HEK293 (cell line): ENCODE measurements around the gene JOSD1.

Experiments used
- CTCF ChIA-PET: fragments of 350-600 bp; formaldehyde crosslinking; extraction: SDS; loops from one replicate; lab custom pipeline; 2021; ENCODE audit warnings: antibody characterized with exemption; lab: Yijun Ruan, JAX
- POLR2A ChIA-PET: fragments of 300-600 bp; formaldehyde crosslinking; extraction: SDS; loops from one replicate; lab custom pipeline; 2020; ENCODE audit warnings: antibody characterized with exemption, inconsistent platforms; lab: Yijun Ruan, JAX
- H3K27ac ChIP-seq: fragments of 200-500 bp; sonication (Bioruptor generic); 2 replicates; pipeline ENCODE4 v1.5.1; 2014; ENCODE audit warnings: low read depth, low read length, control low read depth, inconsistent platforms; ENCODE audit errors: extremely low read depth
- H3K36me3 ChIP-seq, 2 experiments: fragments of 200-500 bp in 1 of 2; sonication (Bioruptor generic) in 1 of 2; 1 replicate in 1 of 2; 2 replicates in 1 of 2; pipeline ENCODE4 v1.5.1; 2014 to 2017; ENCODE audit warnings: inconsistent platforms in 2 of 2, low read length in 2 of 2; ENCODE audit not compliant: control insufficient read depth in 2 of 2, insufficient read depth in 1 of 2
- H3K4me1 ChIP-seq: fragments of 200-500 bp; sonication (Bioruptor generic); 2 replicates; pipeline ENCODE4 v1.5.1; 2014; ENCODE audit warnings: mild to moderate bottlenecking, low read length, inconsistent platforms; ENCODE audit not compliant: control insufficient read depth, insufficient read depth
- H3K4me3 ChIP-seq: 2 replicates; pipeline ENCODE4 v1.5.1; 2011; ENCODE audit warnings: low read depth, mild to moderate bottlenecking, control low read depth, low read length, moderate library complexity
- H3K9me3 ChIP-seq: fragments of 200-500 bp; sonication (Bioruptor generic); 2 replicates; pipeline ENCODE4 v1.5.1; 2014; ENCODE audit warnings: low read depth, low read length, inconsistent platforms; ENCODE audit not compliant: control insufficient read depth, insufficient read depth
- CTCF ChIP-seq: fragments of 450-650 bp; formaldehyde crosslinking; IDR thresholded peaks from 2 replicates; pipeline ENCODE4 v1.5.1; 2016; ENCODE audit warnings: missing biosample characterization, missing genetic modification characterization
- GLIS1 ChIP-seq: fragments of 450-650 bp; formaldehyde crosslinking; IDR thresholded peaks from 2 replicates; pipeline ENCODE4 v1.5.1; 2016; ENCODE audit warnings: missing biosample characterization, missing genetic modification characterization
- HIC1 ChIP-seq: fragments of 450-650 bp; formaldehyde crosslinking; IDR thresholded peaks from 2 replicates; pipeline ENCODE4 v1.5.1; 2016; ENCODE audit warnings: missing biosample characterization, missing genetic modification characterization
- HOXD13 ChIP-seq: sonication (generic); formaldehyde crosslinking; IDR thresholded peaks from 2 replicates; pipeline ENCODE4 v1.8.0; 2022; ENCODE audit warnings: missing genetic modification reagents, borderline replicate concordance
- KLF8 ChIP-seq: fragments of 450-650 bp; formaldehyde crosslinking; IDR thresholded peaks from 2 replicates; pipeline ENCODE4 v1.5.1; 2016; ENCODE audit warnings: missing biosample characterization, missing genetic modification characterization
- SCRT1 ChIP-seq: fragments of 450-650 bp; formaldehyde crosslinking; IDR thresholded peaks from 2 replicates; pipeline ENCODE4 v1.5.1; 2016; ENCODE audit warnings: missing biosample characterization, missing genetic modification characterization, borderline replicate concordance
- SCRT2 ChIP-seq: fragments of 450-650 bp; formaldehyde crosslinking; IDR thresholded peaks from 2 replicates; pipeline ENCODE4 v1.5.1; 2016; ENCODE audit warnings: missing biosample characterization, missing genetic modification characterization
- SP2 ChIP-seq: fragments of 450-650 bp; formaldehyde crosslinking; IDR thresholded peaks from 2 replicates; pipeline ENCODE4 v1.5.1; 2016; ENCODE audit warnings: missing biosample characterization, missing genetic modification characterization
- ZBTB17 ChIP-seq: fragments of 450-650 bp; formaldehyde crosslinking; IDR thresholded peaks from 2 replicates; pipeline ENCODE4 v1.5.1; 2016; ENCODE audit warnings: missing biosample characterization, missing genetic modification characterization
- ZBTB8A ChIP-seq: fragments of 450-650 bp; formaldehyde crosslinking; IDR thresholded peaks from 2 replicates; pipeline ENCODE4 v1.5.1; 2016; ENCODE audit warnings: missing biosample characterization, missing genetic modification characterization
- ZIC2 ChIP-seq: fragments of 450-650 bp; formaldehyde crosslinking; IDR thresholded peaks from 2 replicates; pipeline ENCODE4 v1.5.1; 2016; ENCODE audit warnings: missing biosample characterization, missing genetic modification characterization
- ZNF214 ChIP-seq: fragments of 450-650 bp; formaldehyde crosslinking; IDR thresholded peaks from 2 replicates; pipeline ENCODE4 v1.5.1; 2017; ENCODE audit warnings: missing biosample characterization, mild to moderate bottlenecking, missing genetic modification characterization, borderline replicate concordance
- ZNF433 ChIP-seq: fragments of 450-650 bp; formaldehyde crosslinking; IDR thresholded peaks from 2 replicates; pipeline ENCODE4 v1.5.1; 2016; ENCODE audit warnings: missing biosample characterization, missing genetic modification characterization, low read depth
- ZNF521 ChIP-seq: fragments of 450-650 bp; formaldehyde crosslinking; IDR thresholded peaks from 2 replicates; pipeline ENCODE4 v1.5.1; 2017; ENCODE audit warnings: missing biosample characterization, mild to moderate bottlenecking, missing genetic modification characterization
- ZNF600 ChIP-seq: fragments of 450-650 bp; formaldehyde crosslinking; IDR thresholded peaks from 2 replicates; pipeline ENCODE4 v1.5.1; 2016; ENCODE audit warnings: missing biosample characterization, missing genetic modification characterization
- ZNF626 ChIP-seq: fragments of 450-650 bp; sonication (Bioruptor Pico); formaldehyde crosslinking; IDR thresholded peaks from 2 replicates; pipeline ENCODE4 v1.5.1; 2018; ENCODE audit warnings: missing biosample characterization, missing genetic modification characterization, inconsistent platforms
- ZNF654 ChIP-seq: fragments of 450-650 bp; formaldehyde crosslinking; IDR thresholded peaks from 2 replicates; pipeline ENCODE4 v1.5.1; 2016; ENCODE audit warnings: low read depth, missing biosample characterization, missing genetic modification characterization

Gene JOSD1

GRCh38 chr22:38733724-38734381 is 33.1 kb upstream of the JOSD1 start:
- Histone ChIP-seq H3K36me3 (peaks cover 17 to 96% of the 10 kb centered on the region in 2 experiments; a peak in 2 of 3 replicates), H3K4me1 (no peaks in the 10 kb centered on the region), H3K4me3 (no peak overlapping the region), H3K27ac (peak overlapping the region; percentile 53; the same call in 1 of the 2 replicates), H3K9me3 (no peaks in the 10 kb centered on the region)
- ChIA-PET CTCF (interaction anchor here (0.6 to 3.8 kb wide), 15 partner anchors 9 to 682 kb away, joined by 3 to 39 read pairs (median 4); no protein-coding TSS in a partner anchor), POLR2A (interaction anchor here (0.8 to 3.0 kb wide), 5 partner anchors 9 to 117 kb away, joined by 3 to 23 read pairs (median 4); partner anchors contain the start of gene GTPBP1)
- no peak for TF ChIP-seq ZNF521 (tag by site-specific recombination)
- peak; percentile 40; the same call in 1 of the 2 replicates for TF ChIP-seq HIC1 (tag by site-specific recombination)
- TF ChIP-seq ZNF626 (tag by site-specific recombination) = no peak
- no peak for TF ChIP-seq SP2 (tag by site-specific recombination)
- no peak for TF ChIP-seq ZNF433 (tag by site-specific recombination)

GRCh38 chr22:38733329-38733723 is 32.6 kb upstream of the JOSD1 start:
- Histone ChIP-seq H3K36me3 (peaks cover 12 to 96% of the 10 kb centered on the region in 2 experiments; a peak in 2 of 3 replicates), H3K4me3 (no peak overlapping the region), H3K9me3 (no peaks in the 10 kb centered on the region), H3K4me1 (no peaks in the 10 kb centered on the region), H3K27ac (no peak overlapping the region)
- ChIA-PET CTCF (interaction anchor here (0.6 to 3.8 kb wide), 17 partner anchors 8 to 749 kb away, joined by 3 to 39 read pairs (median 5); no protein-coding TSS in a partner anchor), POLR2A (interaction anchor here (1.2 to 3.0 kb wide), 3 partner anchors 9 to 28 kb away, joined by 3 to 23 read pairs (median 4); partner anchors contain the start of gene GTPBP1)
- TF ChIP-seq SCRT1 (tag by site-specific recombination) (peak; percentile 57; the same call in 1 of the 2 replicates), GLIS1 (tag by site-specific recombination) (no peak), ZNF654 (tag by site-specific recombination) (peak; percentile 31), SCRT2 (peak; percentile 86), KLF8 (0 out of 2 replicates have a peak, but pooled peaks have one; percentile 23), HOXD13 (CRISPR knock-in tag) (no peak), ZBTB8A (tag by site-specific recombination) (no peak), CTCF (tag by site-specific recombination) (peak; percentile 43; the same call in 1 of the 2 replicates)

GRCh38 chr22:38732251-38732815 is 31.6 kb upstream of the JOSD1 start:
- no peaks in the 10 kb centered on the region for H3K9me3 ChIP-seq
- CTCF ChIA-PET = interaction anchor here (0.6 to 2.6 kb wide), 11 partner anchors 7 to 750 kb away, joined by 3 to 13 read pairs (median 3); partner anchors contain the start of gene RPL3
- TF ChIP-seq ZIC2 (tag by site-specific recombination) (peak; percentile 98), ZNF214 (tag by site-specific recombination) (no peak), ZBTB17 (tag by site-specific recombination) (peak; percentile 22; the same call in 1 of the 2 replicates), ZNF600 (tag by site-specific recombination) (peak; percentile 67)
- POLR2A ChIA-PET = interaction anchor here (1.3 to 3.0 kb wide), 2 partner anchors 8 to 27 kb away, joined by 6 to 23 read pairs; partner anchors contain the start of gene GTPBP1
- H3K36me3 ChIP-seq = peaks cover 16 to 96% of the 10 kb centered on the region in 2 experiments
- H3K4me1 ChIP-seq = no peaks in the 10 kb centered on the region
- no peak overlapping the region for H3K4me3 ChIP-seq
- H3K27ac ChIP-seq = no peak overlapping the region
